Colonic mucosa (tissue), 4 donors: ENCODE data around the gene GNA12. TPM values are rescaled to one million over a fixed set of nuclear protein-coding genes. Genes with fewer than 3 reads are reported as not detected.

Source experiments
- DNase-seq: peaks from one replicate; pipeline ENCODE4 v3.0.0-alpha.2; 2020
- H3K27ac ChIP-seq: fragments of 200-600 bp; one replicate; pipeline ENCODE4 v1.8.0; 2021
- H3K27me3 ChIP-seq: fragments of 200-600 bp; one replicate; pipeline ENCODE4 v1.8.0; 2021
- H3K36me3 ChIP-seq: fragments of 200-600 bp; one replicate; pipeline ENCODE4 v1.8.0; 2021
- H3K4me1 ChIP-seq: fragments of 200-600 bp; one replicate; pipeline ENCODE4 v1.8.0; 2021; ENCODE audit warnings: mild to moderate bottlenecking
- H3K4me3 ChIP-seq: fragments of 200-600 bp; one replicate; pipeline ENCODE4 v1.8.0; 2021
- H3K9ac ChIP-seq, 2 donors: one replicate each; pipeline ENCODE4 v1.7.0; 2013; ENCODE audit warnings: control low read depth in 2 of 2, low read depth in 2 of 2, low read length in 2 of 2
- H3K9me3 ChIP-seq: fragments of 200-600 bp; one replicate; pipeline ENCODE4 v1.8.0; 2021
- CTCF ChIP-seq: fragments of 200-600 bp; IDR thresholded peaks from one replicate; pipeline ENCODE4 v1.8.0; 2022; ENCODE audit warnings: antibody characterized with exemption, mild to moderate bottlenecking
- intact Hi-C: fragments of 100-400 bp; cut with DNase I; formaldehyde crosslinking; loops from one replicate; pipeline ENCODE4 v1.14.1; 2022
- total RNA-seq, 2 donors: library from RNA; stranded (reverse); fragmentation: NEBNext Ultra II Directional in 1 of 2; extraction: Animal tissue kit (Norgen Biotek cat#: 25700) in 1 of 2; gene quantifications; one replicate each; pipeline ENCODE4 v1.2.1, GENCODE V29; 2021
- donor health status: healthy.
- donor health status: DM: no; HTN: no; CAD: no.
- donor health status: DM: no; HTN: no; CAD: no.

GNA12 gene
- total RNA-seq, 2 donors from 2014 or later = 19.7 to 24.8 TPM

- H3K4me3 ChIP-seq = no peak overlapping the region
- TF ChIP-seq CTCF = no peak
- intact Hi-C loops = no loop called here
- H3K9ac ChIP-seq = peak overlapping the region; percentile 20 to 51
- H3K27ac ChIP-seq = peak overlapping the region; percentile 49
- no peaks in the 10 kb centered on the region for H3K36me3 ChIP-seq
- no peaks in the 10 kb centered on the region for H3K27me3 ChIP-seq
- DNase-seq = no peak
- no peaks in the 10 kb centered on the region for H3K9me3 ChIP-seq
- no peaks in the 10 kb centered on the region for H3K4me1 ChIP-seq
These were observed 32.5 kb downstream of the GNA12 start for GRCh38 chr7:2811476-2812113.

- Histone ChIP-seq H3K9ac (no peak overlapping the region), H3K4me1 (no peaks in the 10 kb centered on the region), H3K4me3 (no peak overlapping the region), H3K36me3 (no peaks in the 10 kb centered on the region), H3K9me3 (no peaks in the 10 kb centered on the region), H3K27ac (peak overlapping the region; percentile 49), H3K27me3 (no peaks in the 10 kb centered on the region)
- DNase-seq = no peak
- TF ChIP-seq CTCF = no peak
- intact Hi-C loops = no loop called here
These were observed 33.3 kb downstream of the GNA12 start for GRCh38 chr7:2810682-2811415.

- H3K27me3 ChIP-seq = no peaks in the 10 kb centered on the region
- TF ChIP-seq CTCF = no peak
- H3K9ac ChIP-seq = no peak overlapping the region
- H3K27ac ChIP-seq = no peak overlapping the region
- no peak overlapping the region for H3K4me3 ChIP-seq
- no peaks in the 10 kb centered on the region for H3K4me1 ChIP-seq
- no peaks in the 10 kb centered on the region for H3K36me3 ChIP-seq
- intact Hi-C loops = no loop called here
- DNase-seq = no peak
- no peaks in the 10 kb centered on the region for H3K9me3 ChIP-seq
These were observed 34.0 kb downstream of the GNA12 start for GRCh38 chr7:2809903-2810625.

- no peak for TF ChIP-seq CTCF
- H3K9me3 ChIP-seq = no peaks in the 10 kb centered on the region
- H3K27me3 ChIP-seq = no peaks in the 10 kb centered on the region
- intact Hi-C loops = no loop called here
- no peak overlapping the region for H3K4me3 ChIP-seq
- no peak for DNase-seq
- no peaks in the 10 kb centered on the region for H3K36me3 ChIP-seq
- H3K27ac ChIP-seq = no peak overlapping the region
- no peak overlapping the region for H3K9ac ChIP-seq
- H3K4me1 ChIP-seq = peaks cover under 1% of the 10 kb centered on the region
These were observed 35.0 kb downstream of the GNA12 start for GRCh38 chr7:2808891-2809665.
